Gastroesophageal sphincter (tissue), 3 donors: ENCODE results near the gene DNAI7.

Experiments
- POLR2A ChIP-seq, 2 donors: fragments of 450-650 bp; IDR thresholded peaks; one replicate each; pipeline ENCODE4 v1.6.1; 2017; ENCODE audit warnings: antibody characterized with exemption in 2 of 2, mild to moderate bottlenecking in 2 of 2, moderate library complexity in 1 of 2
- TF ChIP-seq, protein P1 (sequence below), 4 experiments: fragments of 200-600 bp in 2 of 4; fragments of 450-650 bp in 2 of 4; sonication (generic) in 1 of 4; IDR thresholded peaks; one replicate each; pipeline ENCODE4 v1.5.1; 2017 to 2019; ENCODE audit warnings: antibody characterized with exemption in 4 of 4, mild to moderate bottlenecking in 2 of 4, moderate library complexity in 2 of 4

DNA sequence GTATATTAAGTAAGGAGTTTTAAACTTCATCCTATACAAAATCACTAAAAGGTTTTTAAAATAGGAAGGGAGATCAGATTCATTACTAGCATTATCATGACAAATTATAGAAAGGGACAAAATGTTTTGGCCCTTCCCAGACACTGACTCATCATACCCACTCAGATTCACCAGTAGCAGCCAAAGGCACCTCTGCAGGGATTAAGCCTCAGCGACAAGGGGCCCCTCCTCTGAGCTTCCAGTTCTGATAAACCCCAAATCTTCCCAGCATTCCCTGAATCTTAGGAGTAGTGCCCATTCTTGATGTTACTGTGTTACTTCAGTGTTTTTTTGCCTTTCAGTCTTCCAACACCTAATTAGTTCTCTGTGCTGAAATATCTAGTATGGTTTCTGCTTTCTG, 41.2 kb upstream of the DNAI7 start:
- no peak for TF ChIP-seq POLR2A (IDR thresholded peaks at IDR 0.05)
- TF ChIP-seq, protein P1, sequence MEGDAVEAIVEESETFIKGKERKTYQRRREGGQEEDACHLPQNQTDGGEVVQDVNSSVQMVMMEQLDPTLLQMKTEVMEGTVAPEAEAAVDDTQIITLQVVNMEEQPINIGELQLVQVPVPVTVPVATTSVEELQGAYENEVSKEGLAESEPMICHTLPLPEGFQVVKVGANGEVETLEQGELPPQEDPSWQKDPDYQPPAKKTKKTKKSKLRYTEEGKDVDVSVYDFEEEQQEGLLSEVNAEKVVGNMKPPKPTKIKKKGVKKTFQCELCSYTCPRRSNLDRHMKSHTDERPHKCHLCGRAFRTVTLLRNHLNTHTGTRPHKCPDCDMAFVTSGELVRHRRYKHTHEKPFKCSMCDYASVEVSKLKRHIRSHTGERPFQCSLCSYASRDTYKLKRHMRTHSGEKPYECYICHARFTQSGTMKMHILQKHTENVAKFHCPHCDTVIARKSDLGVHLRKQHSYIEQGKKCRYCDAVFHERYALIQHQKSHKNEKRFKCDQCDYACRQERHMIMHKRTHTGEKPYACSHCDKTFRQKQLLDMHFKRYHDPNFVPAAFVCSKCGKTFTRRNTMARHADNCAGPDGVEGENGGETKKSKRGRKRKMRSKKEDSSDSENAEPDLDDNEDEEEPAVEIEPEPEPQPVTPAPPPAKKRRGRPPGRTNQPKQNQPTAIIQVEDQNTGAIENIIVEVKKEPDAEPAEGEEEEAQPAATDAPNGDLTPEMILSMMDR (IDR thresholded peaks at IDR 0.05): no peak
